Measurements from ENCODE around the gene TADA2B.
"Not testable (repeated sequence)": the region's sequence is repeated elsewhere in the genome, so short reads cannot be mapped to it uniquely, and the experiment has no call there.

The TADA2B gene

DNA sequence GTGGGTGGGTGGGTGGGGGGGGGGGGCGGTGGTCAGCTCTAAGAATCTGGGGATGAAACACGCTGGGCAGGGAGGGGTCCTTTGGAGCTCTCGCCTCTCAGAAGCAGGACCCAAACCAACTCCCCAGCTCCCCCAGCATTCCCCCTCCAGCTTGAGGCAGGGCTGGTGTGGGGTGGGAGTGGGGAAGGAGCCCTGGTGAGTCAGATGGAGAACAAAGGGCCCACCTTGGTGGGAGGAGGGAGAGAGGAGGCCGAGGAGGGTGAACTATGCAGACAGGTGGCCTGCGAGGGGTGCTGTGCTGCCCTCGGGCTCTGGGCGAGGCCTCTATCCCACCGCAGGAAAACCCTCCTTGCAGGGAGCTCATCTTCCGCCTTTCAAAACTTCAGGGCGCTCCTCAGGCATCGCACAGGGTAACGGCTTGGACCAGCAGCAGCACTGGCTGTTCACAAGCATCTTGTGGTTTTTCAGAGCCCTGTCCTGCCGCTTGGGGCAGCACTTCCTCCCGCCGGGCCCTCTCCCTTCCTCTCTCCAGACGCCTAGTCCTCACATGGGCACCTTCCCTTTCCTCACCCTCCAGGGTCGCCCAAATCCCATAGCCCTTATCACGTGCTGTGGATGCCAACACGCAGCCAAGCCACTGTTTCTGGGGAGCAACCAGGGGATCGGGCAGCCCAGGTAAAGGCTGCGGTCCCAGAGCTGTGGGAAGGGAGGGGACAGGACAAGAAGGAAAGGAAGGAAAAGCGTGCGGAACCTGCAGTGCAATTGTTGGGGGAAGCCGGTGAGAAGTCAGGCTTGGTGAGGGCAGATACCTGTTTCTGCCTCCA is 58.7 kb downstream of the TADA2B start:
- no peak for TF ChIP-seq Cebpa-rat (IDR thresholded peaks at IDR 0.05)
- Histone ChIP-seq H3K4me1 (peaks cover 20 to 33% (median 26%) of the 10 kb centered on the region in 10 experiments), H3K27ac (peak overlapping the region in 5 of 11 experiments; percentile 11 to 63 (median 50); a peak in 8 of 22 replicates), H3K36me3 (no peaks in the 10 kb centered on the region), H3K4me2 (peak overlapping the region; percentile 78 to 99 (median 95)), H3K27me3 (no peaks in the 10 kb centered on the region), H4K20me1 (no peaks in the 10 kb centered on the region), H3K9ac (peak overlapping the region in 6 of 11 experiments; percentile 44 to 80 (median 73); a peak in 5 of 22 replicates), H3K4me3 (peak overlapping the region; percentile 61 to 77 (median 64); a peak in 17 of 20 replicates), H3K9me3 (replicated peaks in 1 of 11) (no peaks in the 10 kb centered on the region)

DNA sequence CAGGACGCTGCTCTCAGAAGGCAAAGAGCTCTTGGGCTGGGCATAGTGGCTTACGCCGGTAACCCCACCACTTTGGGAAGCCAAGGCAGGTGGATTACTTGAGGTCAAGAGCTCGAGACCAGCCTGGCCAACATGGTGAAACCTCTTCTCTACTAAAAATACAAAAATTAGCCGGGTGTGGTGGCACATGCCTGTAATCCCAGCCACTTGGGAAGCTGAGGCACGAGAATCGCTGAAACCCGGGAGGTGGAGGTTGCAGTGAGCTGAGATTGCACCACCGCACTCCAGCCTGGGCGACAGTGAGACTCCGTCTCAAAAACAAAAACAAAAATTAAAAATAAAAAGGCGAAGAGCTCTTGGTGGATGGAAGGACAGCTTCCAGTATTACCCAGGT is 59.3 kb downstream of the TADA2B start:
- peak overlapping the region; percentile 61 to 77 (median 64) for H3K4me3 ChIP-seq
- H3K9me3 ChIP-seq (replicated peaks in 1 of 11); H3K27me3 ChIP-seq; H4K20me1 ChIP-seq; H3K36me3 ChIP-seq: not testable (repeated sequence)
- peak overlapping the region in 10 of 11 experiments; percentile 23 to 77 (median 64); a peak in 15 of 22 replicates for H3K27ac ChIP-seq
- H3K4me2 ChIP-seq = peak overlapping the region; percentile 78 to 99 (median 95)
- peak overlapping the region; percentile 66 to 84 (median 76); a peak in 21 of 22 replicates for H3K9ac ChIP-seq
- H3K4me1 ChIP-seq = peaks cover 20 to 33% (median 26%) of the 10 kb centered on the region in 10 experiments

DNA sequence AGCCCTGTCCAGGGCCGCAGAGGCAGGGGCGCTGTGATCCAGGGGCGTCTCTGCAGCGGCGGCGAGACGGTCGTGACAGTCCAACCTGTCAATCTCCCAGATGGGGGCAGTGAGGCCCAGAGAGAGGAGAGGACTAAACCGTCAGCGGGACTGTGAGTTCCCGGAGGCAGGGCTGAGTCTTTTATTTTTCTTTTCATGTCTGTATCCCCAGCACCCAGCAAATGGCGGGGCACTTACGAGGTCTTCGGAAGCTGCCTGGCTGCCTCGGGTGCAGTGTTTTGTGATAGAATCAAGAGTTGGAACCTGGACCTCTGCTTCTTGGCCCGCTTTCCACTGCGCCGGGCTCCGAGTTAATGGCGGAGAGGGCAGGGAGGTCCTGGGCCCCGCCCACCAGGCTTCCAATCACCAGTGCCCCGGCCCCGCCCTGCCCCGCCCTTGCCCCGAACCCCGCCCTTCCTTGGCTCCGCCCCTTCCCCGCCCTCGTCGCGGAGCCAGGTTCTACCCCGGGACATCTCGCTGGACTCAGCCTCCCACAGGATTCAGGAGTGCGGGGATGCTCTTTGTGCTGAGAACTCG is 59.9 kb downstream of the TADA2B start:
- H3K4me2 ChIP-seq = peak overlapping the region; percentile 78 to 99 (median 95)
- peak overlapping the region; percentile 61 to 77 (median 64) for H3K4me3 ChIP-seq
- peak overlapping the region; percentile 23 to 77 (median 64); a peak in 21 of 22 replicates for H3K27ac ChIP-seq
- peaks cover 20 to 35% (median 26%) of the 10 kb centered on the region in 10 experiments for H3K4me1 ChIP-seq
- H3K36me3 ChIP-seq = no peaks in the 10 kb centered on the region
- peak overlapping the region; percentile 66 to 84 (median 76) for H3K9ac ChIP-seq
- no peak for TF ChIP-seq Cebpa-rat (IDR thresholded peaks at IDR 0.05)
- no peaks in the 10 kb centered on the region for H3K9me3 ChIP-seq (replicated peaks in 1 of 11)
- H3K27me3 ChIP-seq = no peaks in the 10 kb centered on the region
- no peaks in the 10 kb centered on the region for H4K20me1 ChIP-seq

DNA sequence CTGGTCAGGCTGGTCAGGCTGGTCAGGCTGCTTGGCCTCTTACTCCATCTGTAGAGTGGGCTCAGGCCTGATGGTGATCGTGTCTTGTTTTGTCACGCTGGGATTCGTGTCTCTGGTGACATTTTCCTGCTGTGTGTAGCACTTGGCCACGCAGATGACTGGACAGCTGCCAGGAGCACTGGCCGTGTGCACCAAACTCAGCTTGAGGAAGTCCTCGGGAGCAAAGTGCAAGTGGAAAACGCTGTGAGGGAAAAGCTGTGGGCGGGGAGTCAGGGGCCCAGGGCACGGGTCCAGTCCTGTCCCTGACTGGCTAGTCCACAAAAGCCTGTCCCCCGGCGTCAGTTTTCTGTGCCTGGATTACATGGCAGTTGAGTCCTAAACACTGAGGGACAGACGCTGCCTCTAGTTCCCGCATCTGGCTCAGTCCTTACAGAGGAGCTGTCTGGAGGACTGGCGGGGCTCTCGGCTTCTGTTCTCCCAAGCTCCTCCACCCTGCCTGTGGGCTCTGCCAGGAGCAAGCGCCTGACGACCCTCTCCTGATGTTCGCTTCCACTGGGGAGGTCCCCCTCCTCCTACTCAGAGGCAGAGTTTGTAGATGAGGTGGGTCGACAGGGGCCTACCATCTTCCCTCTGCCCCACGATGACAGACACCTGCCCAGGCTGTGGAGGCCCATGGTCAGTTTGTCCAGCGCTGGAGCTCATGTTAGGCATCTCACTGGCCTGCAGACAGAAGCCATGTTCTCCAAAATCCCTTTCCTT is 60.6 kb downstream of the TADA2B start:
- Histone ChIP-seq H4K20me1 (no peaks in the 10 kb centered on the region), H3K9ac (peak overlapping the region in 1 of 11 experiments; percentile 26; a peak in 1 of 22 replicates), H3K27ac (no peak overlapping the region), H3K4me2 (peak overlapping the region; percentile 54 to 99 (median 95); a peak in 19 of 22 replicates), H3K27me3 (no peaks in the 10 kb centered on the region), H3K9me3 (replicated peaks in 1 of 11) (no peaks in the 10 kb centered on the region), H3K36me3 (no peaks in the 10 kb centered on the region), H3K4me3 (peak overlapping the region in 4 of 10 experiments; percentile 31 to 66 (median 62); a peak in 3 of 20 replicates), H3K4me1 (peaks cover 20 to 35% (median 26%) of the 10 kb centered on the region in 10 experiments)
- no peak for TF ChIP-seq Cebpa-rat (IDR thresholded peaks at IDR 0.05)

GRCh38 chr4:7104366-7105031 is 61.3 kb downstream of the TADA2B start:
- peak overlapping the region in 2 of 11 experiments; percentile 91 to 99; a peak in 3 of 22 replicates for H3K4me2 ChIP-seq
- no peaks in the 10 kb centered on the region for H3K36me3 ChIP-seq
- H3K27me3 ChIP-seq = no peaks in the 10 kb centered on the region
- TF ChIP-seq Cebpa-rat (IDR thresholded peaks at IDR 0.05) = no peak
- H3K4me3 ChIP-seq = no peak overlapping the region
- peaks cover 20 to 35% (median 26%) of the 10 kb centered on the region in 10 experiments for H3K4me1 ChIP-seq
- no peak overlapping the region for H3K9ac ChIP-seq
- H3K9me3 ChIP-seq (replicated peaks in 1 of 11) = no peaks in the 10 kb centered on the region
- H3K27ac ChIP-seq = no peak overlapping the region
- no peaks in the 10 kb centered on the region for H4K20me1 ChIP-seq

- peaks cover 20 to 35% (median 26%) of the 10 kb centered on the region in 10 experiments for H3K4me1 ChIP-seq
Observed at GRCh38 chr4:7105276-7105675, 62.1 kb downstream of the TADA2B start.

DNA sequence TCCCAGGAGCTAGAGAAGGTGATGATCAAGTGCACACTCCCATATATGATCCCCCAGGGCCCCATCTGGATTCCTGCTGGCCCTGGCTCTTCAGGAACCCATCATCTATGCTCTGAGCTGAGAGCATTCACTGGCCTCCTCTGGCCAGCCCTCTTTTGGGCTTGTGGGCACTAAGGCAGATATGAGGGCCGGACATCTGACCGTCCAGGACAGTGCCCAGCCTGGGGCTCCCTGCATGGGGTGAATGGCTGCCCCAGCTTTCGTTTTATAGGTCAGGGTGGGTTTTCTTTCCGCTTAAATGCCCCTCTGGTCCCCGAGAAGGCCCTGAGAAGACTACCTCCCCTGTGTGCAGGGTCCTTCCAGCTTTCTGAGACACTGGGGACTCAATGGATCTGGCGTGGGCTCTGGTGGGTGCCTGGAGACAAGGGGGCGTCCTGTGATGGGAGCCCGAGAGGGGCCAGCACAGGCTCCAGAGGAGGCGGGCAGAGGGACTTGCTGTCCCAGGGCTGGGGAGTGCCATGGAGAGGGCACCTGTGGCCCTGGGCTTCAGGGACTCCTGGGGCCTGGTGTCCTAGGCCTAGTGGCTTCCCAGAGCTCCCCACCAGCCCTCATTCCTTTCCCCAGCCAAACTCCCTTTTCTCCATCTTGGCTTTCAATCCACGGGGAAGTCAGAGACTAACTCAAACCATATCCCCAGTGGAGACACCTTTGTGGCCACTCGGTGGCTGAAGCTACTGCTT is 64.2 kb downstream of the TADA2B start:
- Histone ChIP-seq H3K27ac (no peak overlapping the region), H3K36me3 (peaks cover 0 to 6% (median 0%) of the 10 kb centered on the region in 11 experiments; a peak in 1 of 22 replicates), H3K4me1 (peaks cover 6 to 21% (median 13%) of the 10 kb centered on the region in 10 experiments), H3K9ac (no peak overlapping the region), H3K4me3 (no peak overlapping the region), H3K27me3 (no peaks in the 10 kb centered on the region), H3K9me3 (replicated peaks in 1 of 11) (peaks cover 18 to 27% (median 23%) of the 10 kb centered on the region in 11 experiments; a peak in 21 of 22 replicates), H4K20me1 (no peaks in the 10 kb centered on the region), H3K4me2 (no peak overlapping the region)
- TF ChIP-seq Cebpa-rat (IDR thresholded peaks at IDR 0.05) = no peak

More at GRCh38 chr4:7105276-7105675, 62.1 kb downstream of the TADA2B start:
- H3K36me3 ChIP-seq = no peaks in the 10 kb centered on the region
- no peak overlapping the region for H3K27ac ChIP-seq
- H3K9ac ChIP-seq = no peak overlapping the region
- TF ChIP-seq Cebpa-rat (IDR thresholded peaks at IDR 0.05) = no peak
- H3K4me2 ChIP-seq = no peak overlapping the region
- H3K27me3 ChIP-seq = no peaks in the 10 kb centered on the region
- peaks cover 0 to 6% (median 3%) of the 10 kb centered on the region in 11 experiments; a peak in 10 of 22 replicates for H3K9me3 ChIP-seq (replicated peaks in 1 of 11)
- H3K4me3 ChIP-seq = no peak overlapping the region
- H4K20me1 ChIP-seq = no peaks in the 10 kb centered on the region
